GM19468 (cell line): ENCODE data around the gene FMN1.

Experiments used
- ATAC-seq: cut with Tn5 transposase; IDR thresholded peaks from one replicate; pipeline ENCODE4 v1.9.1; 2021; ENCODE audit warnings: mild to moderate bottlenecking, moderate library complexity, moderate number of reproducible peaks; ENCODE audit not compliant: unreplicated experiment; ENCODE audit errors: extremely low read depth

FMN1 gene

GRCh38 chr15:32991619-32992111, 202.8 kb downstream of the FMN1 start:
- ATAC-seq, result no peak

DNA sequence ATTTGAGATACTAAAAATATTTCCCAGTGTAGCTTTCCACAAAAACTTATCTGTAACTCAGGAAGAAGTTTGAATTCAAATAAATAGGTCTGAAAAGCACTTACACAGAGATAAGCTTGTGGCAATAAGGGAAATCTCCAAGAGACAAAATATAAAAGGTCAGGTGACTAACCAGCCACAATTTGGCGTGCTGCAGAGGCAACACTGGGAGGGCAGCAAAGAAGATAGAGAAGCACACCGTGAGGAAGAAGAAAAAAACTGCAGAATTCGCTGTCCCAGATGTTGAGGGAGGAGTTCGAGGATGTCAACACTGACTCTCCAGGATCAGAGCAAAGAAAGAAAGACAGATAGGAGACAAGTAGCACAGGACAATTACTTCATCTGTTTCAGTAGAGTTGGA, 204.4 kb downstream of the FMN1 start:
- ATAC-seq, result no peak

DNA sequence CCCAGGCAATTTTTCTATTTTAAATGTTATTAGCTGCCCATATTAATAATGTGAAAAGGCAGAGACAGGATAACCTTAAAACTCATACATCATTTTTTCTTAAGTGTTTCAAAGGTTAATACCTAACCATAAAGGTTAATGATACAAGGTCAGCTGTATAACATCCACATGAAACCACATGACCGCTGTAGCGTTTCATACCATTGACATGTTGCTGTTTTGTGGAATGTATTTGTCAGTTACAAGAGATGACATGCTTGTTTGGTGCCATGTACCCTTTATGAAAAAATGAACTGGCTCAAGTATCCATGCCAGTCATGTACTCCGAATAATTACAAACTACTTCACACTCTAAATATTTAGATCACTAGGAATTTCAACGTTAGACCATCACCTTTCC, 207.4 kb downstream of the FMN1 start:
- no peak for ATAC-seq

DNA sequence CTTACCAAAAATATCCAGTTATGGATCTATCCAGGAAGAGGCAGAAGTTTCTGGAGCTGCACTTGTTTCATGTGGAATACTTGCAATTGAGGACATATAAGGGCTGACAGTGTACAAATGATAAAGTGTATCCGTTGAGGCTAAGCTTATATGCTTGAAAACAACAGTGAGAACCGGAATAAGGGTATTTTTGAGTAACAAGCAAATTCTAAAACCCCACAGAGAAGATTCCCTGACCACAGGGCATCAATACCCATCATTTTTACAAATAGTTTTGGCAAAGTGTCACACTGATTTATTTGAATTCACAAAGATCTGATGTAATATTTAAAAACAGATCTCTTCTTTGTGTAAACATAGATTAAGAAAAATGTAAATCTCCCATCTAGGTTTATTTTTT, 208.4 kb downstream of the FMN1 start:
- ATAC-seq, result no peak

DNA sequence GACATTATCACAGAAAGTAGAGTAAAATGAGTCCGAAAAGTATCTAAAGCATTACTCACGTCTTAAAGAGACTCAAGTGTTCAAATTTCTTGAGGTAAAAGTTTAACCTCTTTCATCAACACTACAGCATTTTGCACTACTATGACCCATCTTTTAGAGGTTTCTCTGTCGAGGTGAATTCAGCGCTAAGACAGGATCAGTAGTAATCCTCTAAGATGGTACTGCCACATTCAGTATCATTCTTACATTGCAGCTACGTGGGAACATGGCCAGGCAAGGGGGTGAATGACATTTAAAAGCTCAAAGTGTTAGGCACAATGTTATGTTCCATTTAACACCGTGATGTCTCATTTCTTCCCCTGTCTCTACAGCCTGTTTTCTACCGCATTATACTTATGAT, 210.8 kb downstream of the FMN1 start:
- no peak for ATAC-seq

DNA sequence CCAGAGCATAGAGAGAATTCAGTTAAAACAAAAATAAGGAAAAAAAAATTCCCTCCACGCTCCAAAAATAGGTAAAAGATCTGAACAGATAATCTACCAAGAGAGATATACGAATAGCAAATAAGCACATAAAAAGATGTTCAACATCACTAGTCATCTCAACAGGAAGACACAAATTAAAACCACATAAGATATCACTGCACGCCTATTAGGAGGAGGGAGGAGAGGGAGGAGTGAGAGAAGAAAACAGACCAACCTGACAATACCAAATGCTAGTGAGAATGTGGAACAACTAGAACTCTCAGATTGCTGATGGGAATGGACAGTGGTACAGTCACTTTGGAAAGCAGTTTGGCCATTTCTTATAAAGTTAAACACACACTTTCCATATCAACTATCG, 212.5 kb downstream of the FMN1 start:
- ATAC-seq, result no peak

DNA sequence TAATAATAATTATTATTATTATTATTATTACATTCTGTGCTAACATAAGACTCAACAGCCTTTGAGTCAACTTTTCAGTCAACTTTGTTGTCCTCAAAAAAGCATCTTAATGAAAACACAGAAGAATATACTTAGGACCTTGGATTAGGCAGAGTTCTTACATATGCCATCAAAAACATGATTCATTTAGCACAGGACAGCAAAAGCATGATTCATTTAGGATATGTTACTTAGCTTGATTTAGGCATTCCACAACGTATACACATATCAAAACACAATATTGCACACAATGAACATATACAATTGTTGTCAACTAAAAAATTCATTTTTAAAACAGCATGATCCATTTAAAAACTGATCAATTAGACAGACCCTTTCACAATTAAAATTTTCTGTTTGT, 213.0 kb downstream of the FMN1 start:
- no peak for ATAC-seq

- ATAC-seq, result no peak
These were observed 214.8 kb downstream of the FMN1 start for GRCh38 chr15:32979710-32980109.

- no peak for ATAC-seq
These were observed 217.0 kb downstream of the FMN1 start for GRCh38 chr15:32977506-32977905.

DNA sequence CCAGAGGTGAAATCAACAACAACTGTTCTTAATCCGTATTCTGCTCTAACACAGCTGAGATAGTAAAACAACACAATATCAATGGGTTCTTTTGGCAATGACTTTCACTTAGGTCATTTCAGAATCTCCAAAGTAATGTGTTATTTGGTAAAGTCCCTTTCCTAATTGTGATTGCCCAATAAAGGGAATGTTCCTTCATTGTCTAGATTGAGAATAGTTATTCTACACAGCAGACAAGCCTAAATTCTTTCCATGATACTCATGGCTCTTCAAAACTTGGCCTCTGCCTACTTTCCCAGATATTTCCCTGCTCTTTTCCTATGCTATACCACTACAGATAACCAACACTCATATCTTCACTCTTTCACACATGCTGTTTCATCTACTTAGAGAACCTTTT, 219.8 kb downstream of the FMN1 start:
- no peak for ATAC-seq

DNA sequence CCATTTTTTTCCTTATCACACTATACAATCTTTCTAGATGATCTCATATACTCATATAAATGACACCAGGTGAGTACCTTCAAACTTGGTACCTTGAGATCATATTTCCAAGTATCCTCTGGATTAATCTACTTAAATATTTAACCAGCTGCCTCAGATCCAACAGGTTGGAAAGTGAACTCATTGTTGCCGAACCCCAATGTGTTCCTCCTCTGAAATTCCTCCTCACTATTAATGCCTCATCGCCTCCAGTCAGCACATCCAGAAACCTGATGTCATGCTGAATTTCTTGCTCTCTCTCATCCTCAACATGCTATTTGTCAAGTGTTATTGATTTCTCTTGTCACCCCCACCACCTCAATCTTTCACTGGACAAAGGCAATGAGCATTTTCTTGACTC, 221.8 kb downstream of the FMN1 start:
- ATAC-seq, result no peak

GRCh38 chr15:32970847-32971246, 223.7 kb downstream of the FMN1 start:
- no peak for ATAC-seq

DNA sequence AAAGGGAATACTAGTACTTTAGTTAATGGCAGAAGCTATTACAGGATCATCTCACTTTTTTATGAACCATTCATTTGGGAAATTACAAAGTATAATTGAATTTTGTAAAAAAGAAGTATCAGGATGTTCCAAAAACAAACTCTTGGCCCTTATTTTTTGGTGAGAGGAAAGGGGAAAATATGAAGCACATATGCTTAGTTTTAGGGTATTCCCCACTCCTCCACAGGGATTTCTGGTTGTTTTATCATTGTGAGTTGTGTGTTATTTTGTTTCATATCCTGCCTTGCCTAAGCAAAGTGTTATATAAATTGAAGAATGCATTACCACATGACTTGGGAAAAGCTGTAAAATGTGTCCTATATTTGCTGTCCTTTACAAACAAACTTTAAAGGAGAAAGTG, 227.0 kb downstream of the FMN1 start:
- ATAC-seq, result no peak

- no peak for ATAC-seq
These were observed 228.0 kb downstream of the FMN1 start for GRCh38 chr15:32966512-32966911.

GRCh38 chr15:32965897-32966296, 228.6 kb downstream of the FMN1 start:
- ATAC-seq, result no peak

- ATAC-seq, result no peak
These were observed 235.4 kb downstream of the FMN1 start for GRCh38 chr15:32959077-32959476.

DNA sequence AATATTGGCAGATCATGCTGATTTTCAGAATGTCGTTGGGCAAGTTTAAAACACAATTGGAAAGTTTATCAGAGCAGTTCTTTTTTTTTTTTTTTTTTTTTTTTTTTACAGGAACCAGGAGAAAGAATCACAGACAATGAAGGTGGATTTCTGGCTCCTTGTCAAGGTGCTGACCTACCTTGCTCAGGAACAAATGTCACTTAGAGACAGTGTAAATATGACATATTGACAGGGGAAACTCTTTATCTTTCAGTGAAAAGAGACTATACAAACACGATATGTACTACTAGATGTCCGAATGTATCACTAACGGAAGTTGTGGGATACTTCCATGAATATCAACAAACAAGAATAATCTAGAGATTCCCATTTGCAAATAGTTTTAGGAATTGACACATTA, 237.3 kb downstream of the FMN1 start:
- no peak for ATAC-seq

DNA sequence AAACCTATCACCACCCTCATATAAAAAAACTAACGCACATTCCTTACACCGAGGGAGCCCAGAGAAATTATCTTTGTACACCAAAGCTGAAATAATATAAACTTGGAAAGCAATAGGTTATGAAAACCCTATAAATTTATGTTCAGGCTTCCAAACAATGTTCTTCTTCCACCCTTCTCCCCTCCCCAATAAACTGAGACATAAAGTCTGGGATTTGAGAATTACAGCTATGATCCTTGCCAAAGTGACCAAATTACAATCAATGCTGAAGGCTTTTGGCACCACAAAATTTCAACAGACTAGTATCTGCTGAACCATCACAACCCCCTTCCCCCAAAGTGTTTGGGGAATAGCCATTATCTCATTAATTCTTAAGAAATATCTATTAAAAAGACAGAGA, 237.8 kb downstream of the FMN1 start:
- no peak for ATAC-seq

GRCh38 chr15:32956006-32956405, 238.5 kb downstream of the FMN1 start:
- no peak for ATAC-seq

DNA sequence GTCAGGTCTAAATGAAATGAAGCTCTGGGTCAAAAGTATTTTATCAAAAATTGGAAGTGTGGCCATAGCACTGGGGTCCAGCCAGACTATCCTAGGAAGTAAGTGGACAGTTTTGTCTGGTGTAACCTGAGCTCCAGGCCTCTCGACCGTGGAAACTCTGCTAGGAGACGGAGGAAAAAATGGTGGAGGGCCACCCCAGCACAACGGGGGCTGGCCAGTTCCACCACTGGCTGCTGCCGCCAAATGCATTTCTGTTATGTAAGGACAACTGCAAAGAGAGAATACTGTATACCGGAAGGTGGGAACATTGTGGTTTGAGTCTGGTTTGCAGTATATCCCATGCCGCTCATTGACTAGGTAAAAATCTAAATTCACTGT, 241.0 kb downstream of the FMN1 start:
- no peak for ATAC-seq

DNA sequence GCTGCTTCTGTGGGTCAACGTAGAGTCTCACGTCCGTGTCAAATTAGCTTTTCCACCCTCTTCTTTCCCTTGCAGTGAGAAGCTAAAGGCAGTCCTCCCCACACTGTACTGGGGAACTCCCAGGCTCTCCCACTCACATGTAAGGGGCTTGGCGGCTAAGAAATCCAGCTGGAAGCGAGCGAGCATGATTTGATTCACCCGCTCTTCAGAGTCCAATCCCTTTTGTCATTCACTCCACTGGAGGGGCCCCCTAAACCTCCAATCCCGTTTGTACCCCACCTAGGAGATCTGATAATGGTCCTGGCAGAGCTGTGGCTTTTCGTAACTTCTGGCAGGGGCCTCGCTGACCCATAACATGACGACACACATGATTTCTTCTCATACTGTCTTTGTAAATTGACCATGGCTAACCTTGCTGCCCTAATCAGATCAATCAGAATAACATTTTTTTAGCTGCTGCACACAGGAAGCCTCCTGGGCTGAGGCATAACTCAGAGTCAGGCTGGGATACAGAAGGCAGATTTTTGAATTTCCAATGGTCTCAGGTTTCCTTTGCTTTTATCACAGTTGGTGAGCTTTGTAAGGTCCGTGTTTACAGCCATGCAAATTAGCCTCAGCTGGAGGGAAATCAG, 241.5 kb downstream of the FMN1 start:
- no peak for ATAC-seq

DNA sequence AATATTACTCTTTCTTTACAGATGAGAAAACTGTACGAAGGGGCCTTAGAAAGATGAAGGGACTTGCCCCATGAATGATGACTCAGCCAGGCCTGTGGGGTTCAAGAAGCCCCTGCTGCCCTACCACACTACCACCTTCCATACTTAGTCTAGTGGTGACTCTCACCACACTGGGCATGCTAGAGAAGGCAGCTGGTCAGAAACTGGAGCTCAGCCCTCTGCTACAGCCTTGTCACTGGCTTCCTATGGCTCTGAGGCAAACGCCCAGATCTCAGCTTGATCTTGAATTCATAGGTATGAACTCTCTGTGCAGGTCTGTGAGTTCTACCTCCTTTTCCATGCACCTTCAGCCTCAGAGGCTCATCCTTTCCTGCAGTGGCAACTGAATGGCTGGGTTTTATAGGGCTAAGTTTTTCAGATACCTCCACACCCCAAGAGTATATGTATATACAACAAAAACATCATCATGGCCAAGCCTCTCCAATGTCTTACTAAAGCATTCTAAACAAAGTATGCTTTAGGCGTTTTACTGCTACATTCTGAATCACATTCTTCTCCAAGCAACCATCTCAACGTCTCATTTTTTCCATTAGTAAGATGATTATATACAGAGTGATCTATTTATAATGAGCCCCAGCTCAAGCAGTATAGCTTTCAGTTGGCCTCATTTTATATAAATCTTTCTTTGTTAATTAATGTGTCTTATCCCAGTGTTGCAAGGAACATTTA, 242.6 kb downstream of the FMN1 start:
- ATAC-seq, result no peak
